GM12878 (cell line): ENCODE results near the gene IL17RA. TPM values are rescaled to one million over a fixed set of nuclear protein-coding genes. Genes with fewer than 3 reads are reported as not detected.

ENCODE experiments used
- ATAC-seq: fragments of 200-7000 bp; cut with Tn5 transposase; 3 replicates; pipeline ENCODE4 v1.9.1; 2020; ENCODE audit warnings: mild to moderate bottlenecking, moderate library complexity
- BruUV-seq: library from RNA; stranded (reverse); fragments of 400-500 nt; replicated peaks from 2 replicates; lab custom pipeline; 2021; lab: Mats Ljungman, UMichigan
- CTCF ChIA-PET: fragments of 300-600 bp; sonication (Branson Sonifier 250); formaldehyde crosslinking; extraction: SDS; loops from one replicate; lab custom pipeline; 2021; ENCODE audit warnings: inconsistent platforms; lab: Yijun Ruan, JAX
- POLR2A ChIA-PET: fragments of 350-600 bp; formaldehyde crosslinking; extraction: SDS; loops from one replicate; lab custom pipeline; 2021; ENCODE audit warnings: inconsistent platforms; lab: Charles Lee
- RAD21 ChIA-PET: fragments of 300-600 bp; sonication (Branson Sonifier 250); formaldehyde crosslinking; loops from one replicate; lab custom pipeline; 2023; ENCODE audit warnings: antibody characterized with exemption; ENCODE audit not compliant: unreplicated experiment; lab: Charles Lee
- SMC1A ChIA-PET: fragments of 300-600 bp; sonication (Branson Sonifier 250); formaldehyde crosslinking; loops from one replicate; lab custom pipeline; 2023; ENCODE audit not compliant: unreplicated experiment, uncharacterized antibody; lab: Charles Lee
- DNase-seq: peaks from one replicate; pipeline ENCODE4 v3.0.0-alpha.2; 2011; ENCODE audit warnings: low read depth, low spot score
- FAIRE-seq: peaks from 3 replicates; lab custom pipeline; 2011; peaks lifted over from hg19 to GRCh38; lab: Jason Lieb, UNC
- H2AFZ ChIP-seq: 2 replicates; pipeline ENCODE4 v1.6.0; 2011; ENCODE audit warnings: low read depth, low read length, control low read depth; ENCODE audit not compliant: control insufficient read depth
- H3K27ac ChIP-seq: 2 replicates; pipeline ENCODE4 v1.5.1; 2011; ENCODE audit warnings: control low read depth; ENCODE audit not compliant: control insufficient read depth, insufficient read depth
- H3K27me3 ChIP-seq, 2 experiments: replicated peaks in 1 of 2; 2 replicates each; pipeline versions ENCODE4 v1.6.0 to v1.6.1; 2011; ENCODE audit warnings: low read length in 1 of 2; ENCODE audit not compliant: control insufficient read depth in 2 of 2, insufficient read depth in 2 of 2
- H3K36me3 ChIP-seq, 2 experiments: 2 replicates each; pipeline ENCODE4 v1.5.1; 2011; ENCODE audit warnings: low read length in 1 of 2; ENCODE audit not compliant: control insufficient read depth in 2 of 2, insufficient read depth in 2 of 2
- H3K4me1 ChIP-seq: 2 replicates; pipeline ENCODE4 v1.6.1; 2011; ENCODE audit warnings: mild to moderate bottlenecking, low read length, moderate library complexity, mixed read lengths; ENCODE audit not compliant: control insufficient read depth, insufficient read depth
- H3K4me2 ChIP-seq: 2 replicates; pipeline ENCODE4 v1.6.0; 2011; ENCODE audit warnings: control low read depth; ENCODE audit not compliant: control insufficient read depth, insufficient read depth
- H3K4me3 ChIP-seq: fragments of 200-600 bp; sonication (generic); 2 replicates; pipeline ENCODE4 v1.5.1; 2016
- H3K79me2 ChIP-seq: 2 replicates; pipeline ENCODE4 v1.6.0; 2011; ENCODE audit warnings: low read length; ENCODE audit not compliant: control insufficient read depth, insufficient read depth
- H3K9ac ChIP-seq: 2 replicates; pipeline ENCODE4 v1.8.0; 2011; ENCODE audit warnings: low read length, control low read depth, mixed read lengths; ENCODE audit not compliant: control insufficient read depth, insufficient read depth
- H3K9me3 ChIP-seq: replicated peaks from 3 replicates; pipeline ENCODE4 v1.5.1; 2011; ENCODE audit warnings: mild to moderate bottlenecking, low read length; ENCODE audit not compliant: control insufficient read depth, insufficient read depth
- H4K20me1 ChIP-seq: 2 replicates; pipeline ENCODE4 v1.6.0; 2011; ENCODE audit not compliant: control insufficient read depth, insufficient read depth
- IRF4 ChIP-seq: IDR thresholded peaks from 2 replicates; pipeline ENCODE4 v1.6.1; 2011; ENCODE audit warnings: low read depth, low read length
- YY1 ChIP-seq: IDR thresholded peaks from 2 replicates; pipeline ENCODE4 v1.6.1; 2011; ENCODE audit warnings: low read depth, mild to moderate bottlenecking, low read length
- ZNF24 ChIP-seq: fragments of 450-650 bp; IDR thresholded peaks from 2 replicates; pipeline ENCODE4 v1.6.1; 2017; ENCODE audit warnings: antibody characterized with exemption, mild to moderate bottlenecking
- WGBS: methylation state at CpG from one replicate; pipeline ENCODE4 v1.1.6; 2016; ENCODE audit warnings: low lambda C conversion rate; ENCODE audit not compliant: insufficient replicate concordance, insufficient coverage; ENCODE audit errors: missing lambda C conversion rate; 5-methylcytosine and 5-hydroxymethylcytosine counted together
- in situ Hi-C: fragments of 300-500 bp; cut with MboI; formaldehyde crosslinking; loops from 9 replicates; pipeline ENCODE4 v1.14.3; 2018; ENCODE audit warnings: mixed read lengths
- intact Hi-C: fragments of 100-400 bp; cut with micrococcal nuclease; formaldehyde crosslinking; loops from one replicate; pipeline ENCODE4 v1.14.2; 2022; ENCODE audit not compliant: unreplicated experiment
- polyA plus RNA-seq, 11 experiments: library from polyadenylated mRNA; depleted of rRNA in 4 of 11; unstranded in 6 of 11; stranded (reverse) in 5 of 11; fragments of >200 nt; fragmentation: Nextera tagmentation in 4 of 11; fragmentation: Illumina TruSeq in 1 of 11; extraction: Ambion mirVana in 4 of 11; extraction: Trizol in 1 of 11; gene quantifications; 1 replicate in 1 of 11; 2 replicates in 10 of 11; pipeline versions ENCODE4 v1.2.1 to v1.2.3, GENCODE V29; 2011 to 2016; ENCODE audit warnings: inconsistent platforms in 2 of 11, missing spikeins in 2 of 11, low read depth in 1 of 11
- total RNA-seq, 4 experiments: library from RNA; depleted of rRNA in 3 of 4; stranded (reverse); fragments of >200 nt in 3 of 4; fragmentation: Illumina TruSeq in 1 of 4; extraction: Trizol in 1 of 4; gene quantifications; 2 replicates each; pipeline versions ENCODE4 v1.2.1 to v1.2.3, GENCODE V29; 2013 to 2021
- TF ChIP-seq, protein P1 (sequence below), 3 experiments: IDR thresholded peaks in 2 of 3; conservative IDR thresholded peaks in 1 of 3; 2 replicates each; pipeline ENCODE4 v1.5.1; 2011; ENCODE audit warnings: low read depth in 3 of 3, low read length in 3 of 3, mild to moderate bottlenecking in 3 of 3, control low read depth in 2 of 3, moderate library complexity in 2 of 3, inconsistent platforms in 1 of 3, mixed read lengths in 1 of 3; ENCODE audit not compliant: control insufficient read depth in 2 of 3, insufficient read depth in 1 of 3; ENCODE audit errors: extremely low read depth in 1 of 3
- TF ChIP-seq, protein P2 (sequence below): IDR thresholded peaks from 2 replicates; pipeline ENCODE4 v1.6.1; 2012; ENCODE audit warnings: mild to moderate bottlenecking, low read depth, low read length

Gene IL17RA
- total and polyA plus RNA-seq, 10 of the 15 experiments (the other 5 are each of a cell fraction or from before 2014, with no cell fraction given), result 0.71 to 10.2 (median 4.2) TPM

DNA sequence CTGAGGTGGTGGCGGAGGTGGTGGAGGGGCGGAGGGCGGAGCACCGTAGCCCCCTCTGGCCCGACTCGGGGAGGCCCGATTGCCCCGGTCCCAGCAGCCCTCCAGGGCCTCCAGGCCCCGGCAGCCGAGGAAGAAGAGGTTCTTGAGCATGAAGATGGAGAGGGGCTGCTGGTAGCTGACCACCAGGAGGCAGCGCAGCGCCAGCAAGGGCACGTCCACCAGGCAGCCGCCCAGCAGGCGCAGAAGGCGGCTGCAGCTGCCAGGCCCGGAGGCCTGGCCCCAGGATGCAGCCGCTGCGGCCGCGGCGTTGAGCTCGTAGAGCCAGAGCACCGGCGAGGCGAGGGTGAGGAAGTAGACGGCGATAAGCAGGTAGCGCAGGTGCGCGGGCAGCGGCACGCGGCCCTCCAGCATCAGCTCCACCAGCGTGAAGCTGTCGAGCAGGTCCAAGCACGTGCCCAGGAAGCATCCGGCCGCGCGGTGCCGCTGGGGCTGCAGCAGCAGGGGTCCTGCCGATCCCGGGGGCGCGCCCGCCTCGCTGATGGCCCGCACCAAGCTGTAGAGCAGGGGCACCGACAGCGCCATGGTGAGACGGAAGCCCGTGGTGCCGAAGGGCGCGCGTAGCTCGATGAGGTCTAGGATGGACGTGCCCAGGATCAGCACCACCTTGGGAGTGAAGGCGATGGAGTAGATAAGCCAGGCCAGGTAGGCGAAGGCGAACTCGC, 34.8 kb downstream of the IL17RA start:
- ATAC-seq (no peak), DNase-seq (no peak), FAIRE-seq (no peak)
- no peak overlapping the region for H2AFZ ChIP-seq
- no peak overlapping the region for H3K4me3 ChIP-seq
- no peak overlapping the region for H3K27ac ChIP-seq
- intact Hi-C loops, result no loop called here
- no TSS peak for BruUV-seq
- RAD21 ChIA-PET, result no interaction called here
- H3K4me1 ChIP-seq, result peaks cover 18% of the 10 kb centered on the region
- no peaks in the 10 kb centered on the region for H3K36me3 ChIP-seq
- peaks cover 4 to 10% of the 10 kb centered on the region in 2 experiments for H3K27me3 ChIP-seq
- no peaks in the 10 kb centered on the region for H3K79me2 ChIP-seq
- POLR2A ChIA-PET, result no interaction called here
- peaks cover 4% of the 10 kb centered on the region; the same call in 1 of the 2 replicates for H4K20me1 ChIP-seq
- H3K9ac ChIP-seq, result no peak overlapping the region
- 78% methylated on average over 59 of the region's 63 CpGs for WGBS
- H3K9me3 ChIP-seq, result no peaks in the 10 kb centered on the region
- CTCF ChIA-PET, result no interaction called here
- TF ChIP-seq, protein P1, sequence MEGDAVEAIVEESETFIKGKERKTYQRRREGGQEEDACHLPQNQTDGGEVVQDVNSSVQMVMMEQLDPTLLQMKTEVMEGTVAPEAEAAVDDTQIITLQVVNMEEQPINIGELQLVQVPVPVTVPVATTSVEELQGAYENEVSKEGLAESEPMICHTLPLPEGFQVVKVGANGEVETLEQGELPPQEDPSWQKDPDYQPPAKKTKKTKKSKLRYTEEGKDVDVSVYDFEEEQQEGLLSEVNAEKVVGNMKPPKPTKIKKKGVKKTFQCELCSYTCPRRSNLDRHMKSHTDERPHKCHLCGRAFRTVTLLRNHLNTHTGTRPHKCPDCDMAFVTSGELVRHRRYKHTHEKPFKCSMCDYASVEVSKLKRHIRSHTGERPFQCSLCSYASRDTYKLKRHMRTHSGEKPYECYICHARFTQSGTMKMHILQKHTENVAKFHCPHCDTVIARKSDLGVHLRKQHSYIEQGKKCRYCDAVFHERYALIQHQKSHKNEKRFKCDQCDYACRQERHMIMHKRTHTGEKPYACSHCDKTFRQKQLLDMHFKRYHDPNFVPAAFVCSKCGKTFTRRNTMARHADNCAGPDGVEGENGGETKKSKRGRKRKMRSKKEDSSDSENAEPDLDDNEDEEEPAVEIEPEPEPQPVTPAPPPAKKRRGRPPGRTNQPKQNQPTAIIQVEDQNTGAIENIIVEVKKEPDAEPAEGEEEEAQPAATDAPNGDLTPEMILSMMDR (IDR thresholded peaks at IDR 0.05 in 2 of 3, conservative IDR thresholded peaks at IDR 0.05 in 1 of 3; ENCODE audit: control insufficient read depth in 2 of 3, extremely low read depth in 1 of 3, insufficient read depth in 1 of 3, low read depth in 3 of 3, low read length in 3 of 3), result peak in 1 of 3 experiments; percentile 20; a peak in 1 of 6 replicates
- no peak for TF ChIP-seq ZNF24
- H3K4me2 ChIP-seq, result no peak overlapping the region
- SMC1A ChIA-PET, result no interaction called here
- in situ Hi-C loops, result no loop called here

DNA sequence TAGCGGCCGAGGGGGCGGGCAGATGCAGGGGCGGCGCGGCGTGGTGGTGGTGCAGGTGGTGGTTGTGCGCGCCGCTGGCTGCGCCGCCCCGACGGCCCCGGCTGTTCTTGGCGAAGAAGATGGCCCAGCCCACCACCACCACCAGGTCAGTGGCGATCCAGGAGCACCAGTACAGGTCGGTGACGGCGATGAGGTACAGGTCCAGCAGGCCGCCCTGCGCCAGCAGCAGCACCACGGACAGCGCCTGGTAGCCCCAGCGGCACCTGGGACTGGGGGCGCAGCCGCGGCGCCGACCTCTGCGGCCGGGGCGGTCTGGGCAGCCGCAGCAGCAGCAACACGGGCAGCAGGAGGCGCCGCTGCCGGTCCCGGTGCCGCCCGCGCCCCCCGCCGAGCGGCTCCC, 35.5 kb downstream of the IL17RA start:
- in situ Hi-C loops (no loop called here), intact Hi-C loops (no loop called here)
- no peak overlapping the region for H3K4me3 ChIP-seq
- no peaks in the 10 kb centered on the region for H3K36me3 ChIP-seq
- no TSS peak for BruUV-seq
- ATAC-seq, result peak; percentile 53
- no peak for DNase-seq
- no peaks in the 10 kb centered on the region for H3K9me3 ChIP-seq
- no peak overlapping the region for H3K27ac ChIP-seq
- no peak overlapping the region for H2AFZ ChIP-seq
- H3K9ac ChIP-seq, result no peak overlapping the region
- FAIRE-seq, result no peak
- CTCF ChIA-PET, result no interaction called here
- POLR2A ChIA-PET, result no interaction called here
- SMC1A ChIA-PET, result no interaction called here
- no peak overlapping the region; the same call in 1 of the 2 replicates for H3K4me2 ChIP-seq
- peaks cover 18% of the 10 kb centered on the region for H3K4me1 ChIP-seq
- H4K20me1 ChIP-seq, result peaks cover 4% of the 10 kb centered on the region; the same call in 1 of the 2 replicates
- peaks cover 4 to 10% of the 10 kb centered on the region in 2 experiments for H3K27me3 ChIP-seq
- no peaks in the 10 kb centered on the region for H3K79me2 ChIP-seq
- RAD21 ChIA-PET, result no interaction called here
- no peak for TF ChIP-seq IRF4
- TF ChIP-seq, protein P2, sequence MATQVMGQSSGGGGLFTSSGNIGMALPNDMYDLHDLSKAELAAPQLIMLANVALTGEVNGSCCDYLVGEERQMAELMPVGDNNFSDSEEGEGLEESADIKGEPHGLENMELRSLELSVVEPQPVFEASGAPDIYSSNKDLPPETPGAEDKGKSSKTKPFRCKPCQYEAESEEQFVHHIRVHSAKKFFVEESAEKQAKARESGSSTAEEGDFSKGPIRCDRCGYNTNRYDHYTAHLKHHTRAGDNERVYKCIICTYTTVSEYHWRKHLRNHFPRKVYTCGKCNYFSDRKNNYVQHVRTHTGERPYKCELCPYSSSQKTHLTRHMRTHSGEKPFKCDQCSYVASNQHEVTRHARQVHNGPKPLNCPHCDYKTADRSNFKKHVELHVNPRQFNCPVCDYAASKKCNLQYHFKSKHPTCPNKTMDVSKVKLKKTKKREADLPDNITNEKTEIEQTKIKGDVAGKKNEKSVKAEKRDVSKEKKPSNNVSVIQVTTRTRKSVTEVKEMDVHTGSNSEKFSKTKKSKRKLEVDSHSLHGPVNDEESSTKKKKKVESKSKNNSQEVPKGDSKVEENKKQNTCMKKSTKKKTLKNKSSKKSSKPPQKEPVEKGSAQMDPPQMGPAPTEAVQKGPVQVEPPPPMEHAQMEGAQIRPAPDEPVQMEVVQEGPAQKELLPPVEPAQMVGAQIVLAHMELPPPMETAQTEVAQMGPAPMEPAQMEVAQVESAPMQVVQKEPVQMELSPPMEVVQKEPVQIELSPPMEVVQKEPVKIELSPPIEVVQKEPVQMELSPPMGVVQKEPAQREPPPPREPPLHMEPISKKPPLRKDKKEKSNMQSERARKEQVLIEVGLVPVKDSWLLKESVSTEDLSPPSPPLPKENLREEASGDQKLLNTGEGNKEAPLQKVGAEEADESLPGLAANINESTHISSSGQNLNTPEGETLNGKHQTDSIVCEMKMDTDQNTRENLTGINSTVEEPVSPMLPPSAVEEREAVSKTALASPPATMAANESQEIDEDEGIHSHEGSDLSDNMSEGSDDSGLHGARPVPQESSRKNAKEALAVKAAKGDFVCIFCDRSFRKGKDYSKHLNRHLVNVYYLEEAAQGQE, result peak; percentile 93
- 0 out of 2 replicates have a peak, but pooled peaks have one; percentile 15 for TF ChIP-seq YY1
- 23% methylated on average over 41 of the region's 45 CpGs for WGBS
